HCT116 (cell line): ENCODE measurements around the gene KRT38. TPM values are rescaled to one million over a fixed set of nuclear protein-coding genes. Genes with fewer than 3 reads are reported as not detected.

ENCODE experiments used
- ATAC-seq: fragments of 200-7000 bp; cut with Tn5 transposase; 2 replicates; pipeline ENCODE4 v1.9.1; 2020; ENCODE audit warnings: mild to moderate bottlenecking, moderate library complexity
- BruUV-seq: library from RNA; stranded (reverse); fragments of 400-500 nt; replicated peaks from 2 replicates; lab custom pipeline; 2021; lab: Mats Ljungman, UMichigan
- CTCF ChIA-PET: fragments of 300-600 bp; sonication (Branson Sonifier 250); formaldehyde crosslinking; loops from one replicate; lab custom pipeline; 2021; ENCODE audit warnings: antibody characterized with exemption; lab: Charles Lee
- POLR2A ChIA-PET: fragments of 300-600, 350-600 bp; sonication (Branson Sonifier 250); formaldehyde crosslinking; loops from one replicate; lab custom pipeline; 2021; ENCODE audit warnings: antibody characterized with exemption; lab: Charles Lee
- RAD21 ChIA-PET, 2 experiments: fragments of 300-600 bp; sonication (Branson Sonifier 250); formaldehyde crosslinking; loops; one replicate each; lab custom pipeline; 2023; ENCODE audit warnings: low total read pairs in 2 of 2; ENCODE audit not compliant: uncharacterized antibody in 2 of 2, unreplicated experiment in 2 of 2, low non-redundant PET in 1 of 2; lab: Charles Lee
- DNase-seq: peaks from one replicate; pipeline ENCODE4 v3.0.0-alpha.2; 2010; ENCODE audit warnings: low read depth, low spot score
- H2AFZ ChIP-seq: fragments of 200-600 bp; shearing (Covaris generic), sonication (generic); 2 replicates; pipeline ENCODE4 v1.6.1; 2017; ENCODE audit warnings: low read depth, mixed run types, mixed read lengths, antibody characterized with exemption, low read length; ENCODE audit not compliant: poor library complexity, severe bottlenecking
- H3K27ac ChIP-seq: 2 replicates; pipeline ENCODE4 v1.5.1; 2012; ENCODE audit warnings: low read depth, low read length
- H3K27me3 ChIP-seq: fragments of 200-600 bp; sonication (generic); 2 replicates; pipeline ENCODE4 v1.6.1; 2016; ENCODE audit warnings: mixed run types, low read length, mixed read lengths; ENCODE audit not compliant: insufficient read depth
- H3K36me3 ChIP-seq, 2 experiments: fragments of 200-500 bp in 1 of 2; fragments of 200-600 bp in 1 of 2; sonication (Bioruptor generic) in 1 of 2; sonication (generic) in 1 of 2; 2 replicates each; pipeline versions ENCODE4 v1.5.1 to v1.6.1; 2014 to 2016; ENCODE audit warnings: low read length in 2 of 2, inconsistent platforms in 1 of 2, mixed read lengths in 1 of 2, mixed run types in 1 of 2; ENCODE audit not compliant: insufficient read depth in 2 of 2, control insufficient read depth in 1 of 2
- H3K4me1 ChIP-seq, 2 experiments: fragments of 200-600 bp in 1 of 2; sonication (generic) in 1 of 2; 2 replicates each; pipeline versions ENCODE4 v1.5.1 to v1.6.1; 2012 to 2017; ENCODE audit warnings: low read length in 2 of 2, inconsistent platforms in 1 of 2, mild to moderate bottlenecking in 1 of 2, mixed read lengths in 1 of 2, mixed run types in 1 of 2, moderate library complexity in 1 of 2; ENCODE audit not compliant: insufficient read depth in 2 of 2, control insufficient read depth in 1 of 2
- H3K4me2 ChIP-seq: fragments of 200-600 bp; sonication (generic); 2 replicates; pipeline ENCODE4 v1.6.1; 2017; ENCODE audit warnings: mixed run types, low read length, mixed read lengths
- H3K4me3 ChIP-seq, 2 experiments: fragments of 200-600 bp in 1 of 2; sonication (generic) in 1 of 2; replicated peaks in 1 of 2; 2 replicates each; pipeline ENCODE4 v1.5.1; 2011 to 2016; ENCODE audit warnings: low read length in 2 of 2, control low read depth in 1 of 2, low read depth in 1 of 2, mild to moderate bottlenecking in 1 of 2, mixed read lengths in 1 of 2, mixed run types in 1 of 2
- H3K79me2 ChIP-seq: fragments of 200-600 bp; sonication (generic); 2 replicates; pipeline ENCODE4 v1.6.1; 2017; ENCODE audit warnings: mild to moderate bottlenecking, mixed run types, low read length, moderate library complexity, mixed read lengths; ENCODE audit not compliant: insufficient read depth
- H3K9ac ChIP-seq: fragments of 200-600 bp; sonication (generic); 2 replicates; pipeline ENCODE4 v1.6.1; 2016; ENCODE audit warnings: low read length, mixed read lengths
- H3K9me2 ChIP-seq: fragments of 200-600 bp; sonication (generic), shearing (Covaris generic); 2 replicates; pipeline ENCODE4 v1.6.1; 2017; ENCODE audit warnings: mixed run types, mild to moderate bottlenecking, moderate library complexity; ENCODE audit not compliant: insufficient read depth
- H3K9me3 ChIP-seq, 2 experiments: fragments of 200-500 bp in 1 of 2; fragments of 200-600 bp in 1 of 2; sonication (Bioruptor generic) in 1 of 2; sonication (generic) in 1 of 2; 2 replicates each; pipeline ENCODE4 v1.6.1; 2014 to 2017; ENCODE audit warnings: low read length in 2 of 2, mixed read lengths in 2 of 2, inconsistent platforms in 1 of 2, low read depth in 1 of 2, mild to moderate bottlenecking in 1 of 2, mixed run types in 1 of 2, moderate library complexity in 1 of 2; ENCODE audit not compliant: control insufficient read depth in 1 of 2, insufficient read depth in 1 of 2
- H4K20me1 ChIP-seq: fragments of 200-600 bp; sonication (generic), shearing (Covaris generic); 2 replicates; pipeline ENCODE4 v1.6.1; 2017; ENCODE audit warnings: mixed run types, mild to moderate bottlenecking, moderate library complexity; ENCODE audit not compliant: insufficient read depth
- CBX3 ChIP-seq: IDR thresholded peaks from 2 replicates; pipeline ENCODE4 v1.6.1; 2012; ENCODE audit warnings: low read depth
- CEBPB ChIP-seq: IDR thresholded peaks from 2 replicates; pipeline ENCODE4 v1.6.1; 2012; ENCODE audit warnings: low read depth
- CTCF ChIP-seq, 3 experiments: fragments of 200-600 bp in 1 of 3; sonication (generic) in 1 of 3; IDR thresholded peaks in 2 of 3; conservative IDR thresholded peaks in 1 of 3; 2 replicates each; pipeline ENCODE4 v1.5.1; 2012 to 2017; ENCODE audit warnings: low read depth in 2 of 3, low read length in 2 of 3, antibody characterized with exemption in 1 of 3, borderline replicate concordance in 1 of 3, control low read depth in 1 of 3, mild to moderate bottlenecking in 1 of 3, mixed read lengths in 1 of 3, mixed run types in 1 of 3, moderate library complexity in 1 of 3; ENCODE audit not compliant: insufficient read depth in 1 of 3
- EGR1 ChIP-seq: IDR thresholded peaks from 2 replicates; pipeline ENCODE4 v1.6.1; 2012; ENCODE audit warnings: low read depth
- ELF1 ChIP-seq: IDR thresholded peaks from 2 replicates; pipeline ENCODE4 v1.6.1; 2012; ENCODE audit warnings: low read depth, borderline replicate concordance
- EZH2 ChIP-seq: fragments of 200-600 bp; sonication (generic); IDR thresholded peaks from 2 replicates; pipeline ENCODE4 v1.6.1; 2017; ENCODE audit warnings: antibody characterized with exemption, mixed run types
- FOSL1 ChIP-seq: IDR thresholded peaks from 2 replicates; pipeline ENCODE4 v1.6.1; 2012; ENCODE audit warnings: low read depth
- JUND ChIP-seq: IDR thresholded peaks from 2 replicates; pipeline ENCODE4 v1.6.1; 2012
- MAX ChIP-seq: IDR thresholded peaks from 2 replicates; pipeline ENCODE4 v1.6.1; 2012
- POLR2A ChIP-seq: IDR thresholded peaks from 2 replicates; pipeline ENCODE4 v1.7.0; 2011; ENCODE audit warnings: borderline replicate concordance; ENCODE audit not compliant: insufficient read depth, insufficient read length; ENCODE audit errors: extremely low read depth
- POLR2AphosphoS5 ChIP-seq: IDR thresholded peaks from 2 replicates; pipeline ENCODE4 v1.6.1; 2011; ENCODE audit warnings: mild to moderate bottlenecking, low read depth, low read length, moderate library complexity
- RAD21 ChIP-seq: IDR thresholded peaks from 2 replicates; pipeline ENCODE4 v1.6.1; 2012; ENCODE audit warnings: low read depth, mild to moderate bottlenecking
- SIN3A ChIP-seq: IDR thresholded peaks from 2 replicates; pipeline ENCODE4 v1.6.1; 2012; ENCODE audit warnings: low read depth
- SP1 ChIP-seq: IDR thresholded peaks from 2 replicates; pipeline ENCODE4 v1.6.1; 2012; ENCODE audit warnings: low read depth
- SRF ChIP-seq: IDR thresholded peaks from 2 replicates; pipeline ENCODE4 v1.6.1; 2012; ENCODE audit warnings: low read depth
- TCF7L2 ChIP-seq: IDR thresholded peaks from 2 replicates; pipeline ENCODE4 v1.7.0; 2011; ENCODE audit warnings: borderline replicate concordance, inconsistent platforms; ENCODE audit not compliant: insufficient read depth, insufficient read length; ENCODE audit errors: extremely low read depth
- ZBTB33 ChIP-seq: IDR thresholded peaks from 2 replicates; pipeline ENCODE4 v1.6.1; 2011; ENCODE audit warnings: mild to moderate bottlenecking, low read length, moderate library complexity; ENCODE audit not compliant: insufficient replicate concordance; ENCODE audit errors: extremely low read depth
- ZFX ChIP-seq: fragments of 450-650 bp; IDR thresholded peaks from 2 replicates; pipeline ENCODE4 v1.6.1; 2017
- ZNF274 ChIP-seq: fragments of 200-500 bp; sonication (Bioruptor generic); IDR thresholded peaks from 2 replicates; pipeline ENCODE4 v1.6.1; 2014; ENCODE audit warnings: mild to moderate bottlenecking, low read depth, low read length, inconsistent platforms
- intact Hi-C: fragments of 100-400 bp; cut with micrococcal nuclease; formaldehyde crosslinking; loops from 2 replicates; pipeline ENCODE4 v1.10.0; 2022
- total RNA-seq: library from RNA; stranded (reverse); gene quantifications from one replicate; pipeline ENCODE4 v1.2.1, GENCODE V29; 2021; ENCODE audit not compliant: unreplicated experiment
- TF ChIP-seq, protein P1 (sequence below): IDR thresholded peaks from 2 replicates; pipeline ENCODE4 v1.6.1; 2012

KRT38 gene
- total RNA-seq, 1 experiment from 2014 or later = not detected

DNA sequence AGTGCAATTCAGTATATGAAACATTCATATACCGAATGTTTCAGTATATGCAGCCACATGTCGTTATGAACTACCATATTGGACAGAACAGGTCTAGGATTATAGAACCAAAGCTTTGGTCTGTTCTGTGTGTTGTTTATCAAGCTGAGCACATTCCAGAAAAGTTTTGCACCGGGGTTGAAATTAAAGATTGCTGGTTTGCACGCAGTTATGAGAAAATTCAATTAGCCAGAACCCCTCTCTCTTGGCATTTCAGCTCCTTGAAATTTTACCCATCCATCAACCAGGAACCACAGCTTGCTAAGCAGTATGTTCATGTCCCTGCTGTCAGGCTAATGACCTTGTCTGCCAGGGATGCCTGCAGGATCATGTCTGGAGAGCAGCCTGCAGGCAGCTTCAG lies 16.9 kb upstream of the KRT38 start:
- no peak overlapping the region for H3K9ac ChIP-seq
- no peaks in the 10 kb centered on the region for H3K27me3 ChIP-seq
- no peak overlapping the region for H3K4me3 ChIP-seq
- H3K9me2 ChIP-seq = no peaks in the 10 kb centered on the region
- peaks cover 2 to 11% of the 10 kb centered on the region in 2 experiments; a peak in 2 of 4 replicates for H3K4me1 ChIP-seq
- no peak overlapping the region for H2AFZ ChIP-seq
- no peak for TF ChIP-seq POLR2A
- no peak for TF ChIP-seq FOSL1
- TF ChIP-seq ELF1 = no peak
- TF ChIP-seq, protein P1, sequence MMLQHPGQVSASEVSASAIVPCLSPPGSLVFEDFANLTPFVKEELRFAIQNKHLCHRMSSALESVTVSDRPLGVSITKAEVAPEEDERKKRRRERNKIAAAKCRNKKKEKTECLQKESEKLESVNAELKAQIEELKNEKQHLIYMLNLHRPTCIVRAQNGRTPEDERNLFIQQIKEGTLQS = no peak
- no peak for TF ChIP-seq CEBPB
- TF ChIP-seq POLR2AphosphoS5 = no peak
- TF ChIP-seq ZNF274 = no peak
- TF ChIP-seq EZH2 = no peak
- TF ChIP-seq MAX = no peak
- no peak for TF ChIP-seq SIN3A
- TF ChIP-seq EGR1 = no peak
- TF ChIP-seq JUND = no peak
- TF ChIP-seq ZFX = no peak
- no peak for TF ChIP-seq RAD21
- TF ChIP-seq ZBTB33 = no peak
- TF ChIP-seq SRF = no peak
- no peak for TF ChIP-seq TCF7L2
- no peak for TF ChIP-seq SP1
- TF ChIP-seq CTCF (IDR thresholded peaks at IDR 0.05 in 2 of 3, conservative IDR thresholded peaks at IDR 0.05 in 1 of 3; ENCODE audit: borderline replicate concordance in 1 of 3, insufficient read depth in 1 of 3, low read depth in 2 of 3, low read length in 2 of 3) = no peak
- TF ChIP-seq CBX3 = no peak
- intact Hi-C loops = no loop called here
- no peak for ATAC-seq
- no peaks in the 10 kb centered on the region for H3K79me2 ChIP-seq
- no peak for DNase-seq
- no peaks in the 10 kb centered on the region for H3K36me3 ChIP-seq
- no peak overlapping the region for H3K4me2 ChIP-seq
- no TSS peak for BruUV-seq
- no peak overlapping the region for H3K27ac ChIP-seq
- H3K9me3 ChIP-seq = no peaks in the 10 kb centered on the region
- ChIA-PET CTCF (no interaction called here), RAD21 (no interaction called here), POLR2A (no interaction called here)
- no peaks in the 10 kb centered on the region for H4K20me1 ChIP-seq
